PC-9 (cell line): ENCODE measurements around the gene GRM7. TPM values are rescaled to one million over a fixed set of nuclear protein-coding genes. Genes with fewer than 3 reads are reported as not detected.

Source experiments
- BruUV-seq: library from RNA; stranded (reverse); fragments of 400-500 nt; replicated peaks from 2 replicates; lab custom pipeline; 2021; lab: Mats Ljungman, UMichigan
- CTCF ChIA-PET: fragments of 300-600 bp; sonication (Branson Sonifier 250); formaldehyde crosslinking; loops from one replicate; lab custom pipeline; 2022; ENCODE audit warnings: antibody characterized with exemption; lab: Charles Lee
- POLR2A ChIA-PET: fragments of 300-600 bp; sonication (Branson Sonifier 250); formaldehyde crosslinking; loops from one replicate; lab custom pipeline; 2022; ENCODE audit warnings: antibody characterized with exemption; ENCODE audit not compliant: unreplicated experiment; lab: Charles Lee
- DNase-seq, 2 experiments: peaks; one replicate each; pipeline versions ENCODE4 v3.0.0 to v3.0.0-alpha.2; 2015 to 2022; ENCODE audit warnings: mixed read lengths in 1 of 2
- H2AFZ ChIP-seq: fragments of 200-600 bp; sonication (generic); 2 replicates; pipeline ENCODE4 v1.8.1; 2017; ENCODE audit warnings: antibody characterized with exemption
- H3F3A ChIP-seq: fragments of 200-600 bp; sonication (generic); 2 replicates; pipeline ENCODE4 v1.8.1; 2017; ENCODE audit warnings: antibody characterized with exemption, mild to moderate bottlenecking, low read depth; ENCODE audit not compliant: insufficient read depth
- H3K27ac ChIP-seq: fragments of 200-600 bp; sonication (generic); 2 replicates; pipeline ENCODE4 v1.6.1; 2016; ENCODE audit warnings: mixed run types
- H3K27me3 ChIP-seq: fragments of 200-600 bp; sonication (generic); 2 replicates; pipeline ENCODE4 v1.6.1; 2016; ENCODE audit warnings: low read depth, mixed run types; ENCODE audit not compliant: insufficient read depth
- H3K36me3 ChIP-seq: fragments of 200-600 bp; sonication (generic); 2 replicates; pipeline ENCODE4 v1.6.1; 2016; ENCODE audit warnings: low read depth, mixed run types
- H3K4me1 ChIP-seq: fragments of 200-600 bp; sonication (generic); replicated peaks from 2 replicates; pipeline ENCODE4 v1.6.1; 2016; ENCODE audit warnings: mixed run types; ENCODE audit not compliant: insufficient read depth
- H3K4me2 ChIP-seq: fragments of 200-600 bp; sonication (generic); 2 replicates; pipeline ENCODE4 v1.6.1; 2017; ENCODE audit warnings: mixed run types
- H3K4me3 ChIP-seq: fragments of 200-600 bp; sonication (generic); 2 replicates; pipeline ENCODE4 v1.6.1; 2016; ENCODE audit warnings: mixed run types
- H3K79me2 ChIP-seq: fragments of 200-600 bp; sonication (generic); 2 replicates; pipeline ENCODE4 v1.6.1; 2017; ENCODE audit warnings: low read depth, mixed run types
- H3K9me2 ChIP-seq: fragments of 200-600 bp; sonication (generic); 2 replicates; pipeline ENCODE4 v1.8.1; 2017; ENCODE audit warnings: mild to moderate bottlenecking; ENCODE audit not compliant: insufficient read depth
- H3K9me3 ChIP-seq: fragments of 200-600 bp; sonication (generic); 2 replicates; pipeline ENCODE4 v1.8.1; 2016; ENCODE audit warnings: low read depth; ENCODE audit not compliant: insufficient read depth
- H4K20me1 ChIP-seq: fragments of 200-600 bp; sonication (generic); 2 replicates; pipeline ENCODE4 v1.8.1; 2017; ENCODE audit not compliant: insufficient read depth
- EZH2 ChIP-seq: fragments of 200-600 bp; sonication (generic); IDR thresholded peaks from 2 replicates; pipeline ENCODE4 v1.8.0; 2017; ENCODE audit warnings: antibody characterized with exemption, low read depth
- intact Hi-C: fragments of 100-400 bp; cut with micrococcal nuclease; formaldehyde crosslinking; loops from one replicate; pipeline ENCODE4 v1.10.0; 2022; ENCODE audit not compliant: unreplicated experiment
- total RNA-seq: library from RNA; stranded (reverse); gene quantifications from 2 replicates; pipeline ENCODE4 v1.2.3, GENCODE V29; 2021
- TF ChIP-seq, protein P1 (sequence below): fragments of 200-600 bp; sonication (generic); conservative IDR thresholded peaks from 2 replicates; pipeline ENCODE4 v1.6.1; 2017; ENCODE audit warnings: mixed run types, antibody characterized with exemption, mild to moderate bottlenecking, moderate library complexity

The GRM7 gene
- total RNA-seq, 1 experiment from 2014 or later: not detected

DNA sequence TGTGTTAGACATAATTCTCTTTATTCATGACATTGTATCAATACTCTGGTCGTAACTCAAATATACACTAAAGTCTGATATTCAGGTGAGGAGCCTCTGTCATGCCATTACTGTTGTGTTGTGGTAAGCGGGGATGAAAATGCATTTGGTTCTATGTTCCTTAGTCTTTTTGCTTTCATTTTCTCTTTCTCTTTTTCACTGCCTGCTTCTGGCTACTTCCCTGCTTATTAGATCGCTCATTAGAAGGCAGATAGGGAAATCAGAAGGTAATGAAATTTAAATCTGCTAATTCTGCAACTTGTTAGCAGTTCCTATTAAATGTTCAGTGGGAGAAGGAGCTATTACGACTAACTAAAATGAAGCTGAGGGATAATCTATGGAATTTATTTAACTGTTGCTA is 345.0 kb downstream of the GRM7 start:
- Histone ChIP-seq H3K4me3 (no peak overlapping the region), H2AFZ (no peak overlapping the region), H4K20me1 (no peaks in the 10 kb centered on the region), H3K9me3 (no peaks in the 10 kb centered on the region), H3K36me3 (no peaks in the 10 kb centered on the region), H3K9me2 (no peaks in the 10 kb centered on the region), H3F3A (no peaks in the 10 kb centered on the region), H3K4me2 (peak overlapping the region; percentile 21; the same call in 1 of the 2 replicates), H3K27ac (no peak overlapping the region), H3K79me2 (no peaks in the 10 kb centered on the region), H3K27me3 (no peaks in the 10 kb centered on the region), H3K4me1 (no peaks in the 10 kb centered on the region)
- POLR2A ChIA-PET: no interaction called here
- CTCF ChIA-PET: no interaction called here
- TF ChIP-seq EZH2: no peak
- TF ChIP-seq, protein P1, sequence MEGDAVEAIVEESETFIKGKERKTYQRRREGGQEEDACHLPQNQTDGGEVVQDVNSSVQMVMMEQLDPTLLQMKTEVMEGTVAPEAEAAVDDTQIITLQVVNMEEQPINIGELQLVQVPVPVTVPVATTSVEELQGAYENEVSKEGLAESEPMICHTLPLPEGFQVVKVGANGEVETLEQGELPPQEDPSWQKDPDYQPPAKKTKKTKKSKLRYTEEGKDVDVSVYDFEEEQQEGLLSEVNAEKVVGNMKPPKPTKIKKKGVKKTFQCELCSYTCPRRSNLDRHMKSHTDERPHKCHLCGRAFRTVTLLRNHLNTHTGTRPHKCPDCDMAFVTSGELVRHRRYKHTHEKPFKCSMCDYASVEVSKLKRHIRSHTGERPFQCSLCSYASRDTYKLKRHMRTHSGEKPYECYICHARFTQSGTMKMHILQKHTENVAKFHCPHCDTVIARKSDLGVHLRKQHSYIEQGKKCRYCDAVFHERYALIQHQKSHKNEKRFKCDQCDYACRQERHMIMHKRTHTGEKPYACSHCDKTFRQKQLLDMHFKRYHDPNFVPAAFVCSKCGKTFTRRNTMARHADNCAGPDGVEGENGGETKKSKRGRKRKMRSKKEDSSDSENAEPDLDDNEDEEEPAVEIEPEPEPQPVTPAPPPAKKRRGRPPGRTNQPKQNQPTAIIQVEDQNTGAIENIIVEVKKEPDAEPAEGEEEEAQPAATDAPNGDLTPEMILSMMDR: no peak
- BruUV-seq: no TSS peak
- DNase-seq: no peak
- intact Hi-C loops: no loop called here

DNA sequence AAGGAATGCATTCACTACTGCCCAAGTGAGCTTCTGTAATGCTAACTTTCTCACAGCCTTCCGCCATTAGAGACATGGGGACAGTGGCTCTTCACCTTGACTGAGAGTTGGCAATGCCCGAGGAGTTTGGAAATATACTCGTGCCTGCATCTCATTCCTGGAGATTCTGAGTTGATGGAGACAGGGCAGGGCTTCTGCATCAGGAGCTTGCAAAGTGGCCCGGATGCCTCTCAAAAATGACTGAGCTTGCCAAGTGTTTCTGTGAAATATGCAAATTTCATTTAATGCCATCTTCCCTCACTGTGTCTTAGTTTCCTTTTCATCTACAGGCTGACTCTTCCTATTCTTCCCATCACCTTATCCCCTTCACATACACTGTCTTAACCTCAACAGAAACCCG is 346.2 kb downstream of the GRM7 start:
- no peaks in the 10 kb centered on the region for H3K27me3 ChIP-seq
- intact Hi-C loops: no loop called here
- no peaks in the 10 kb centered on the region for H3K9me3 ChIP-seq
- H3K36me3 ChIP-seq: no peaks in the 10 kb centered on the region
- no peaks in the 10 kb centered on the region for H4K20me1 ChIP-seq
- H3K4me1 ChIP-seq: no peaks in the 10 kb centered on the region
- no peak overlapping the region for H3K4me3 ChIP-seq
- POLR2A ChIA-PET: no interaction called here
- no peak overlapping the region for H3K4me2 ChIP-seq
- CTCF ChIA-PET: no interaction called here
- H3K9me2 ChIP-seq: no peaks in the 10 kb centered on the region
- no TSS peak for BruUV-seq
- H3K79me2 ChIP-seq: no peaks in the 10 kb centered on the region
- no peak overlapping the region for H3K27ac ChIP-seq
- H2AFZ ChIP-seq: no peak overlapping the region
- H3F3A ChIP-seq: no peaks in the 10 kb centered on the region
- TF ChIP-seq, protein P1: no peak
- no peak for TF ChIP-seq EZH2
- no peak for DNase-seq

- Histone ChIP-seq H3K4me1 (no peaks in the 10 kb centered on the region), H3K36me3 (no peaks in the 10 kb centered on the region), H3K9me2 (no peaks in the 10 kb centered on the region), H2AFZ (no peak overlapping the region), H3K9me3 (no peaks in the 10 kb centered on the region), H3K27me3 (no peaks in the 10 kb centered on the region), H3K79me2 (no peaks in the 10 kb centered on the region), H3K4me3 (no peak overlapping the region), H3K4me2 (no peak overlapping the region), H3K27ac (no peak overlapping the region), H3F3A (no peaks in the 10 kb centered on the region), H4K20me1 (no peaks in the 10 kb centered on the region)
- TF ChIP-seq EZH2: no peak
- TF ChIP-seq, protein P1: no peak
- intact Hi-C loops: no loop called here
- ChIA-PET CTCF (no interaction called here), POLR2A (no interaction called here)
- no TSS peak for BruUV-seq
- no peak for DNase-seq
Measured at GRCh38 chr3:7207928-7208327, 347.0 kb downstream of the GRM7 start.
